GM19438 (cell line): ENCODE results near the gene AHCY.
"Not testable (repeated sequence)": the region's sequence is repeated elsewhere in the genome, so short reads cannot be mapped to it uniquely, and the experiment has no call there.

Source experiments
- ATAC-seq: cut with Tn5 transposase; IDR thresholded peaks from one replicate; pipeline ENCODE4 v1.9.1; 2021; ENCODE audit warnings: low read depth; ENCODE audit not compliant: unreplicated experiment

The AHCY gene

GRCh38 chr20:34300256-34300806 is 2.8 kb downstream of the AHCY start:
- ATAC-seq: no peak

GRCh38 chr20:34299556-34300255 is 3.4 kb downstream of the AHCY start:
- no peak for ATAC-seq

- not testable (repeated sequence) for ATAC-seq
These were observed 4.8 kb downstream of the AHCY start for GRCh38 chr20:34298294-34298784.

- ATAC-seq: no peak
These were observed 6.7 kb downstream of the AHCY start for GRCh38 chr20:34296468-34296867.

DNA sequence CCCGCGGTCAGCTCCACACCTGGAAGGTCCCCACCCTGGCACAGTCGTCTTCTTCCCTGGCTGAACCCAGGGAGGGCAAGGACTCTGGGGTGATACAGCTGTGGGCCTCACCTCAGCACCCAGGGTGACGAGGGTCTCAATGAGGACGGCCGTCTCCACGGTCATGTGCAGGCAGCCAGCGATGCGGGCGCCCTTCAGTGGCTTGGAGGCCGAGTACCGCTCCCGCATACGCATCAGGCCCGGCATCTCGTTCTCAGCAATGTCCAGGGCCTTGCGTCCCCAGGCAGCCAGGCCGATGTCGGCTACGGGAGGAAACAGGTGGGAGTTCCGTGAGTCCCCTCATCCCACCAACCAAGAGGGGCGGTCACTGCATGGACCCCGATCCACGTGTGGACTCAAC is 7.9 kb downstream of the AHCY start:
- ATAC-seq: no peak

- no peak for ATAC-seq
These were observed 8.6 kb downstream of the AHCY start for GRCh38 chr20:34294563-34294962.

DNA sequence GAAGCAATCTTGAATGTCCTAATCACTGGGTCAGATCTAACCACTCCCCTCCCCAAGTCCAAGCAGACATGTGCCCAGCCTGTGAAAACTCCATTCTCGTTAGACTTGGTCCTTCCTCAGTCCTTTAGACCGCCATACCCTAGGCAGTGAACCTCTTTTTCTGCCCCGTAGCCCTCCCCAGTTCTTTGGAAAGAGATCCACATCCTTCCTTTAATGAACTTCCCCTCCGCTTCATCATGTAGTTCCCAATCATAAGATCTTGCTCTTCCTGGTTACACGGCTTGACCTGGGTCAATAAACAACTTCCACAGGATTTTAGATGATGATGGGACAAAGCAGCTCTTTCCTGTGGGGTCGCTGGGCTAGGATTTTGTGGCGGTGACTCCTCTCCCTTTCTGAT is 9.6 kb downstream of the AHCY start:
- no peak for ATAC-seq

- ATAC-seq: no peak
These were observed 10.0 kb downstream of the AHCY start for GRCh38 chr20:34293119-34293518.

GRCh38 chr20:34292496-34292895 is 10.7 kb downstream of the AHCY start:
- ATAC-seq: no peak

DNA sequence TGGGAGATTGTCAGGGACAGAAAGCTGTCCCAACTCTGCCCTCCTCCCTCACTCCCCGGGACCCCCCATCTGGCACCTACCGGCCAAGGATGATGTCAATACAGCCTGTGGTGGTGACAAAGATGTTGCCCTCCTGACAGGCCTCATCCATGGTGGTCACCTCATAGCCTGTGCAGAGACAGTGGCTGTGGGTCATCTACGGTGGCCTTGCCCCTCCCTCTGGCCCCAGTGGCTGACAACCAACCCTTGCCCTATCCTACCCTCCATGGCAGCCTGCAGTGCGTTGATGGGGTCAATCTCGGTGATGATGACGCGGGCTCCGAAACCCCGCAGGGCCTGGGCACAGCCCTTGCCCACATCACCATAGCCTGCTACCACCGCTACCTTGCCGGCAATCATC is 12.7 kb downstream of the AHCY start:
- ATAC-seq: no peak

- ATAC-seq: not testable (repeated sequence)
These were observed 15.7 kb downstream of the AHCY start for GRCh38 chr20:34287500-34287899.

GRCh38 chr20:34285450-34285849 is 17.7 kb downstream of the AHCY start:
- no peak for ATAC-seq

GRCh38 chr20:34283844-34284243 is 19.3 kb downstream of the AHCY start:
- no peak for ATAC-seq

GRCh38 chr20:34282041-34282440 is 21.1 kb downstream of the AHCY start:
- ATAC-seq: no peak

DNA sequence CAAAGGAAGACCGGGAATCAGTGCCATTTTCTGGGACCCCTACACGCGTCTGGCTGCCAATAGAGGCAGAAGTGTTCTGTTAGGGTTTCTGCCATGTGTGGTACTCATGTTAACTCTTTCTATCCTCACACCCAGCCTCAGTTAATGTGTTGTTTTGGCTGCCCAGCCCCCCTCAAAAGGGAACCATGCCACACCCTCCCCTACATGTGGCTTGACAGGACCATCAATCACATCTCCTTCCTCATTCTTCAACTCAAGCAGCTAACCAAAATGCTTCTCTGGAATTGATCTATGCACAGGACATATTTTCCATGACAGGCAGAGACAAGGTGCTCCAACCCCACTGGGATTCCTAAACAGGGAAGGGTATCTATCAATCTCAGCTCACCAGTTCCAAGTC is 22.0 kb downstream of the AHCY start:
- ATAC-seq: no peak

GRCh38 chr20:34274694-34275093 is 28.5 kb downstream of the AHCY start:
- ATAC-seq: no peak

GRCh38 chr20:34271956-34272355 is 31.2 kb downstream of the AHCY start:
- no peak for ATAC-seq

- no peak for ATAC-seq
These were observed 33.0 kb downstream of the AHCY start for GRCh38 chr20:34269996-34270627.

GRCh38 chr20:34268851-34269636 is 34.1 kb downstream of the AHCY start:
- no peak for ATAC-seq

DNA sequence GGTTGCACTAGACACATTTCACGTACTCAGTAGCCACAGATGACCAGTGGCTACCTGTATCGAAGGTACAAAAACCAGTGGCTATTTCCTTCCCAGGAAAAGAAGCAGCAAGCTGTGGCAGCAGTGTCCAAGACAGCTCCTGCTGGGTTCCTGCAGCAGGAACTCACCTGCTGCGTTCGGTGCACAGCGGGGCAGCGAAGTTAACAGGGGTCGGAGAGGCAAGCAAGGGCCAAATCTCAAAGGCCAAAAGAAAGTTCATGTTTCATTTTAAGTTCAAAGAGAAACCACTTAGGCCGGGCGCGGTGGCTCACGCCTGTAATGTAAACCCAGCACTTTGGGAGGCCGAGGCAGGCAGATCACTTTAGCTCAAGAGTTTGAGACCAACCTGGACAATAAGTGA is 35.0 kb downstream of the AHCY start:
- ATAC-seq: no peak

GRCh38 chr20:34264141-34264540 is 39.0 kb downstream of the AHCY start:
- ATAC-seq: no peak
